H9 (cell line): ENCODE measurements around the gene ZNF236. TPM values are rescaled to one million over a fixed set of nuclear protein-coding genes. Genes with fewer than 3 reads are reported as not detected.

Source experiments
- DNase-seq: peaks from one replicate; pipeline ENCODE4 v3.0.0-alpha.2; 2017
- H2AFZ ChIP-seq: one replicate; pipeline ENCODE4 v1.6.1; 2013; ENCODE audit warnings: mild to moderate bottlenecking, low read length, control low read depth, moderate library complexity
- H2AK5ac ChIP-seq: 2 replicates; pipeline ENCODE4 v1.6.1; 2013; ENCODE audit warnings: low read length, control low read depth, mixed read lengths; ENCODE audit not compliant: insufficient read length
- H2BK120ac ChIP-seq: one replicate; pipeline ENCODE4 v1.6.1; 2013; ENCODE audit warnings: low read depth, mild to moderate bottlenecking, low read length, control low read depth, inconsistent platforms; ENCODE audit not compliant: poor library complexity, severe bottlenecking
- H2BK12ac ChIP-seq: 2 replicates; pipeline ENCODE4 v1.6.1; 2013; ENCODE audit warnings: low read length, control low read depth, mixed read lengths, low read depth; ENCODE audit not compliant: insufficient read length
- H2BK15ac ChIP-seq: 2 replicates; pipeline ENCODE4 v1.6.1; 2013; ENCODE audit warnings: low read depth, low read length, control low read depth
- H2BK20ac ChIP-seq: one replicate; pipeline ENCODE4 v1.6.1; 2013; ENCODE audit warnings: low read depth, mild to moderate bottlenecking, low read length, control low read depth, inconsistent platforms; ENCODE audit not compliant: poor library complexity, severe bottlenecking
- H2BK5ac ChIP-seq: 2 replicates; pipeline ENCODE4 v1.6.1; 2013; ENCODE audit warnings: low read length, control low read depth, mixed read lengths; ENCODE audit not compliant: insufficient read length
- H3K14ac ChIP-seq: 2 replicates; pipeline ENCODE4 v1.6.1; 2013; ENCODE audit warnings: low read length, control low read depth; ENCODE audit not compliant: insufficient read depth
- H3K18ac ChIP-seq: 2 replicates; pipeline ENCODE4 v1.6.1; 2013; ENCODE audit warnings: low read depth, mild to moderate bottlenecking, mixed read lengths, low read length, control low read depth; ENCODE audit not compliant: insufficient read length
- H3K23ac ChIP-seq: 2 replicates; pipeline ENCODE4 v1.6.1; 2013; ENCODE audit warnings: low read length, control low read depth, mixed read lengths, low read depth; ENCODE audit not compliant: insufficient read length
- H3K23me2 ChIP-seq: 2 replicates; pipeline ENCODE4 v1.6.1; 2013; ENCODE audit warnings: low read depth, mild to moderate bottlenecking, mixed read lengths, low read length, control low read depth; ENCODE audit not compliant: insufficient read length, poor library complexity, severe bottlenecking
- H3K27ac ChIP-seq: 2 replicates; pipeline ENCODE4 v1.5.1; 2013; ENCODE audit warnings: low read length, control low read depth, mixed read lengths, low read depth; ENCODE audit not compliant: insufficient read length
- H3K27me3 ChIP-seq: 2 replicates; pipeline ENCODE4 v1.6.1; 2013; ENCODE audit warnings: low read length, control low read depth, inconsistent platforms; ENCODE audit not compliant: insufficient read depth
- H3K4ac ChIP-seq: 2 replicates; pipeline ENCODE4 v1.6.1; 2013; ENCODE audit warnings: low read depth, mild to moderate bottlenecking, control low read depth, inconsistent platforms, low read length, moderate library complexity
- H3K4me1 ChIP-seq: 2 replicates; pipeline ENCODE4 v1.6.1; 2013; ENCODE audit warnings: low read length, control low read depth, inconsistent platforms; ENCODE audit not compliant: insufficient read depth
- H3K4me2 ChIP-seq: 2 replicates; pipeline ENCODE4 v1.6.1; 2013; ENCODE audit warnings: low read length, control low read depth, mixed read lengths; ENCODE audit not compliant: insufficient read length, insufficient read depth
- H3K56ac ChIP-seq: 2 replicates; pipeline ENCODE4 v1.6.1; 2013; ENCODE audit warnings: low read depth, mild to moderate bottlenecking, mixed read lengths, low read length, control low read depth; ENCODE audit not compliant: insufficient read length
- H3K79me1 ChIP-seq: 2 replicates; pipeline ENCODE4 v1.6.1; 2013; ENCODE audit warnings: low read depth, mild to moderate bottlenecking, moderate library complexity, low read length, control low read depth, inconsistent platforms; ENCODE audit not compliant: insufficient read depth, poor library complexity, severe bottlenecking
- H3K79me2 ChIP-seq: 2 replicates; pipeline ENCODE4 v1.6.1; 2013; ENCODE audit warnings: low read length, control low read depth, inconsistent platforms; ENCODE audit not compliant: insufficient read depth
- H3K9ac ChIP-seq: 2 replicates; pipeline ENCODE4 v1.6.1; 2013; ENCODE audit warnings: low read length, control low read depth, mixed read lengths; ENCODE audit not compliant: insufficient read length; ENCODE audit errors: extremely low read depth
- H3K9me3 ChIP-seq: one replicate; pipeline ENCODE4 v1.6.1; 2013; ENCODE audit warnings: low read depth, low read length, inconsistent platforms; ENCODE audit not compliant: control insufficient read depth
- H3T11ph ChIP-seq: one replicate; pipeline ENCODE4 v1.6.1; 2013; ENCODE audit warnings: mild to moderate bottlenecking, low read length, control low read depth, inconsistent platforms
- H4K20me1 ChIP-seq: one replicate; pipeline ENCODE4 v1.6.1; 2013; ENCODE audit not compliant: control insufficient read depth, insufficient read length, insufficient read depth
- H4K5ac ChIP-seq: 2 replicates; pipeline ENCODE4 v1.6.1; 2013; ENCODE audit warnings: low read depth, mild to moderate bottlenecking, mixed read lengths, low read length, control low read depth; ENCODE audit not compliant: insufficient read length
- H4K8ac ChIP-seq: replicated peaks from 2 replicates; pipeline ENCODE4 v1.6.1; 2013; ENCODE audit warnings: low read length, control low read depth, mixed read lengths, low read depth; ENCODE audit not compliant: insufficient read length
- H4K91ac ChIP-seq: 2 replicates; pipeline ENCODE4 v1.6.1; 2013; ENCODE audit warnings: low read depth, mild to moderate bottlenecking, moderate library complexity, mixed read lengths, low read length, control low read depth; ENCODE audit not compliant: insufficient read length
- H3K27ac Mint-ChIP-seq, 3 experiments: 2 replicates in 2 of 3; 3 replicates in 1 of 3; pipeline ENCODE4 v1.8.0; 2020 to 2021; ENCODE audit warnings: mixed read lengths in 3 of 3, mild to moderate bottlenecking in 1 of 3, moderate library complexity in 1 of 3
- H3K27me3 Mint-ChIP-seq: 2 replicates; pipeline ENCODE4 v1.8.0; 2021; ENCODE audit warnings: low read depth, mild to moderate bottlenecking, moderate library complexity, mixed read lengths
- H3K36me3 Mint-ChIP-seq, 3 experiments: 2 replicates in 2 of 3; 3 replicates in 1 of 3; pipeline ENCODE4 v1.8.0; 2020 to 2021; ENCODE audit warnings: low read depth in 3 of 3, mixed read lengths in 3 of 3; ENCODE audit not compliant: insufficient read depth in 1 of 3
- H3K4me1 Mint-ChIP-seq, 2 experiments: 2 replicates each; pipeline ENCODE4 v1.8.0; 2020; ENCODE audit warnings: mixed read lengths in 2 of 2
- H3K4me3 Mint-ChIP-seq, 2 experiments: 2 replicates in 1 of 2; 3 replicates in 1 of 2; pipeline ENCODE4 v1.8.0; 2020 to 2021; ENCODE audit warnings: mild to moderate bottlenecking in 2 of 2, mixed read lengths in 2 of 2, moderate library complexity in 1 of 2
- H3K9me3 Mint-ChIP-seq, 2 experiments: 2 replicates in 1 of 2; 3 replicates in 1 of 2; pipeline ENCODE4 v1.8.0; 2020; ENCODE audit warnings: mild to moderate bottlenecking in 2 of 2, mixed read lengths in 2 of 2, moderate library complexity in 1 of 2
- CTCF ChIP-seq: fragments of 200-600 bp; sonication (generic); conservative IDR thresholded peaks from 3 replicates; pipeline ENCODE4 v1.8.0; 2021; ENCODE audit warnings: antibody characterized with exemption, mild to moderate bottlenecking
- WGBS: extraction: QIAGEN DNeasy Blood & Tissue Kit; methylation state at CpG from one replicate; pipeline ENCODE4 v1.1.7; 2013; ENCODE audit warnings: missing lambda C conversion rate, low lambda C conversion rate, mixed read lengths; ENCODE audit not compliant: insufficient read length; ENCODE audit errors: extremely low coverage; 5-methylcytosine and 5-hydroxymethylcytosine counted together
- total RNA-seq: library from RNA; stranded (reverse); gene quantifications from 2 replicates; pipeline ENCODE4 v1.2.1, GENCODE V29; 2021

ZNF236 gene
- total RNA-seq, 1 experiment from 2014 or later: 16.0 TPM

- Mint-ChIP-seq H3K4me3 (no peak overlapping the region), H3K9me3 (no peaks in the 10 kb centered on the region; a peak in 1 of 5 replicates), H3K4me1 (peaks cover 0 to 4% of the 10 kb centered on the region in 2 experiments; a peak in 3 of 4 replicates), H3K27me3 (no peaks in the 10 kb centered on the region), H3K36me3 (peaks cover 5 to 60% (median 33%) of the 10 kb centered on the region in 3 experiments; a peak in 6 of 7 replicates), H3K27ac (no peak overlapping the region)
- Histone ChIP-seq H3K18ac (no peak overlapping the region), H3K14ac (no peak overlapping the region), H3K9ac (no peak overlapping the region), H3K9me3 (no peaks in the 10 kb centered on the region), H2AK5ac (no peak overlapping the region), H2AFZ (no peak overlapping the region), H2BK120ac (no peak overlapping the region), H4K8ac (no peak overlapping the region), H3K4ac (no peak overlapping the region), H4K20me1 (no peaks in the 10 kb centered on the region), H4K5ac (no peak overlapping the region), H2BK12ac (no peak overlapping the region), H3K27me3 (no peaks in the 10 kb centered on the region), H2BK15ac (no peak overlapping the region), H2BK20ac (no peak overlapping the region), H3K4me1 (no peaks in the 10 kb centered on the region), H3K56ac (no peak overlapping the region), H3K27ac (no peak overlapping the region), H4K91ac (no peak overlapping the region), H3K79me2 (no peaks in the 10 kb centered on the region), H2BK5ac (no peak overlapping the region), H3T11ph (no peak overlapping the region), H3K23ac (no peak overlapping the region), H3K4me2 (no peak overlapping the region), H3K23me2 (no peaks in the 10 kb centered on the region), H3K79me1 (no peaks in the 10 kb centered on the region)
- no peak for TF ChIP-seq CTCF
- WGBS: no CpG with 5 or more reads among the region's 17 CpGs
- no peak for DNase-seq
These were observed 57.7 kb downstream of the ZNF236 start for GRCh38 chr18:76880026-76880425.
